Measurements from ENCODE around the gene ZDHHC14.

The ZDHHC14 gene

DNA sequence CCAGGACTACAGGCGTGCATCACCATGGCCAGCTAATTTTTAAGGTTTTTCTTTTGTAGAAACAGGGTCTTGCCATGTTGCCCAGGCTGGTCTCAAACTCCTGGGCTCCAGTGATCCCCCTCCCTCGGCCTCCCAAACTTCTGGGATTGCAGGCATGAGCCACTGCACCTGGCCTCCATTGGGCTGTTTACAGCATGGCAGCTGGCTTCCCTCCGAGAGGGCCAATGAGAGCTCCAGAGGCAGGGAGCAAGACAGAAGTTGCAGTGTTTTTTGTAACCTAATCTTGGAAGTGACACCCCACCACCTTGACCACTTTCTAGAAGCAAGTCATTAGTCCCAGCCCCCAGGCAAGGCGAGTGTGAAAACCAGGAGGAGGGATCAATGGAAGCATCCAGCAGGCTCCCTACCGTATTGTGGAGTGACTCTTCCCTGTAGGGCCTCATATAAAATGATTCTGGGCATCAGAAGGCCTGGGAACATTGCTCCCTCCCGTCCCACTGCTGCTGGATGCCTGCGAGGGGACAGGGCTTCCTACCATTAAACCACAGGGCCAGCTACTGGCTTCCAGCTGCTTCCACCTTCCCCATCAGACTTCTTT, 144.4 kb downstream of the ZDHHC14 start:
- Histone ChIP-seq H3K4me3 (no peak overlapping the region), H3K36me3 (replicated peaks) (no peaks in the 10 kb centered on the region), H3K27me3 (ENCODE audit: low read depth) (no peaks in the 10 kb centered on the region), H3K9me3 (no peaks in the 10 kb centered on the region), H3K4me1 (no peaks in the 10 kb centered on the region; the same call in 1 of the 2 replicates)
- no peak for DNase-seq (ENCODE audit: low spot score in 2 of 2)
- in situ Hi-C loops (cut with MboI; ENCODE audit: low sequenced_read_pairs), result no loop called here

DNA sequence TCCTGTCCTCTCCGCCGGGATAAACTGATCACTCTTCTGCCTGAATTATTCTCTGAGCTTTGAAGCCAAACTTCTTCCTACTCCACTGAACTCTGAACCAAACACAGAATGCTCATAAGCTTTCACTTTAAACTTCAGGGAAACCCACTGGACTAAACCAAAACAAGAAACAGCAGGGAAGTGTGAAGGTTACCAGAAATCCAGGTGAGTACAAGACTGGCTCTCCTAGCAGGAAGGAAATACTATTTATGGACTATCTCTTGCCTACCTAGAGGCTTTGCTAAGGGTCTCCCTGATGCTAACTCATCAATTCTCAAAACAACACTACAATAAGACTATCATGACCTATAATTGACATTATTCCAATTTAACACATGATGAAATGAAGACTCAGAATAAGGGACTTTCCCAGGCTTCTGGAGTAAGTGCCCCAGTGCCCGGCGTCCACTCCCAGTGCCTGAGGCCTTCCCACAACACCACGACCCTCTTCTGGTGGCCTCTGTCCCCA, 145.0 kb downstream of the ZDHHC14 start:
- Histone ChIP-seq H3K4me3 (no peak overlapping the region), H3K27me3 (ENCODE audit: low read depth) (no peaks in the 10 kb centered on the region), H3K36me3 (replicated peaks) (no peaks in the 10 kb centered on the region), H3K4me1 (no peaks in the 10 kb centered on the region; the same call in 1 of the 2 replicates), H3K9me3 (no peaks in the 10 kb centered on the region)
- in situ Hi-C loops (cut with MboI; ENCODE audit: low sequenced_read_pairs), result no loop called here
- DNase-seq (ENCODE audit: low spot score in 2 of 2), result no peak

GRCh38 chr6:157527471-157527907, 146.5 kb downstream of the ZDHHC14 start:
- Histone ChIP-seq H3K27me3 (ENCODE audit: low read depth) (no peaks in the 10 kb centered on the region), H3K4me3 (no peak overlapping the region), H3K36me3 (replicated peaks) (no peaks in the 10 kb centered on the region), H3K4me1 (no peaks in the 10 kb centered on the region; the same call in 1 of the 2 replicates), H3K9me3 (no peaks in the 10 kb centered on the region)
- no peak for DNase-seq (ENCODE audit: low spot score in 2 of 2)
- in situ Hi-C loops (cut with MboI; ENCODE audit: low sequenced_read_pairs), result no loop called here

DNA sequence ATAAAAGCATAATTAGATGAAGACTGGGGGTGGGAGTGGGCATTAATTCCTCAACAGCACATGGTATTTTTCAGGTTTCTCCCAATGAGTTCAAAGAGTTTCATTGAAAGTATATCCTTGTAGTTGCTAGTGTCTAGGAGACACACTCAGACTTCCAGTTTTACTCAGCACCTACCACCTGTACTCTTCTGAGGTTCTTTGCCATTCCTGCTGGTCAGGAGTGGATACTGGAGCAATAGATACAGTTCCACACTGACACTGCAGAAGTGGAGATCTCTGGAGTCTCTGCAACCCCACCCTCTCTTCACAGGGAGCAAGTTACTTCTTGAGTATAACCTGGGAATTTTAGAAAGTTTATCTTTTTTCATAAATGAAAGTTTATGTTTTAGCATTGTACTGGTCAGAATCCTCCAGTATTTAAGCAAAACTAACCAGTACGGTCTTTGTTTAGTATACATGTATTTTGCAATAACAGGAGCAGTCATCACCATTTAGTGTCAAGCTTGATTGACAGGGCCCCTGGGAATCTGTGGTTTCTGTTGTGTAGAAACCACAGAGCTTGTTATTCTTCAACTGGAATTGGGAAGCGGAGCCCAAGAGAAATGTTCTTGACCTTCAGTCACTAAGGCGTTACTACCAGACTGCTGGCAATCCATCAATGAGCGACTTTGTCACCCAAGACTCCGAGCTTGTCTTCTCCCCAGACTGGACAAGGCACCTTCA, 148.1 kb downstream of the ZDHHC14 start:
- H3K27me3 ChIP-seq (ENCODE audit: low read depth), result no peaks in the 10 kb centered on the region
- no peak overlapping the region for H3K4me3 ChIP-seq
- peak; percentile 11 to 40 for DNase-seq (ENCODE audit: low spot score in 2 of 2)
- in situ Hi-C loops (cut with MboI; ENCODE audit: low sequenced_read_pairs), result no loop called here
- H3K4me1 ChIP-seq, result no peaks in the 10 kb centered on the region; the same call in 1 of the 2 replicates
- H3K36me3 ChIP-seq (replicated peaks), result no peaks in the 10 kb centered on the region
- H3K9me3 ChIP-seq, result no peaks in the 10 kb centered on the region

- no peaks in the 10 kb centered on the region for H3K9me3 ChIP-seq
- H3K4me1 ChIP-seq, result no peaks in the 10 kb centered on the region; the same call in 1 of the 2 replicates
- in situ Hi-C loops (cut with MboI; ENCODE audit: low sequenced_read_pairs), result no loop called here
- no peak overlapping the region for H3K4me3 ChIP-seq
- no peak for DNase-seq (ENCODE audit: low spot score in 2 of 2)
- no peaks in the 10 kb centered on the region for H3K27me3 ChIP-seq (ENCODE audit: low read depth)
- H3K36me3 ChIP-seq (replicated peaks), result no peaks in the 10 kb centered on the region
These were observed 148.7 kb downstream of the ZDHHC14 start for GRCh38 chr6:157529654-157530039.

- Histone ChIP-seq H3K27me3 (ENCODE audit: low read depth) (no peaks in the 10 kb centered on the region), H3K4me3 (no peak overlapping the region), H3K36me3 (replicated peaks) (no peaks in the 10 kb centered on the region), H3K9me3 (no peaks in the 10 kb centered on the region), H3K4me1 (no peaks in the 10 kb centered on the region; the same call in 1 of the 2 replicates)
- in situ Hi-C loops (cut with MboI; ENCODE audit: low sequenced_read_pairs), result no loop called here
- no peak for DNase-seq (ENCODE audit: low spot score in 2 of 2)
These were observed 149.1 kb downstream of the ZDHHC14 start for GRCh38 chr6:157530126-157530525.

DNA sequence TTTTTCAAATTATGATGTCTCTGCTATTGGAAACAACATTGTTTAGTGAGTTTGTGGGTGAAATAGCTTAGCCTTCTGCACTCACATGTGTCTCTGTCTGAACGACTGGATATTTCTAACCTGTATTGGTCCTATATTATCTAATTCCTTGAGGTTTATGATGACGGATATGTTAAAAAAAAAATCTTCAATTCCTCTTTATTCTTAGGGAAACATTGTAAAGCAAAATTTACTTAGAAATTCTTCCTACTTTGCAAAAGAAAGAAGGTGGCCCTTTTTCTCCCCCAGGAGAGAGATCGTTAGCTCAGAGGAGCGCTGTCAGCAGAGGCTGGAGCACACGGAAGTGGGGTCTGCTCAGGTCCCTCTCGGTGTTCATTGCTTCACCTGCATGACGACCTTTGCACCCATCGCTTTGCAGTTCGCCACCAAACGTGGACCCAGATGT, 149.8 kb downstream of the ZDHHC14 start:
- Histone ChIP-seq H3K4me3 (no peak overlapping the region), H3K9me3 (no peaks in the 10 kb centered on the region), H3K36me3 (replicated peaks) (no peaks in the 10 kb centered on the region), H3K27me3 (ENCODE audit: low read depth) (no peaks in the 10 kb centered on the region), H3K4me1 (no peaks in the 10 kb centered on the region; the same call in 1 of the 2 replicates)
- no peak for DNase-seq (ENCODE audit: low spot score in 2 of 2)
- in situ Hi-C loops (cut with MboI; ENCODE audit: low sequenced_read_pairs), result no loop called here

DNA sequence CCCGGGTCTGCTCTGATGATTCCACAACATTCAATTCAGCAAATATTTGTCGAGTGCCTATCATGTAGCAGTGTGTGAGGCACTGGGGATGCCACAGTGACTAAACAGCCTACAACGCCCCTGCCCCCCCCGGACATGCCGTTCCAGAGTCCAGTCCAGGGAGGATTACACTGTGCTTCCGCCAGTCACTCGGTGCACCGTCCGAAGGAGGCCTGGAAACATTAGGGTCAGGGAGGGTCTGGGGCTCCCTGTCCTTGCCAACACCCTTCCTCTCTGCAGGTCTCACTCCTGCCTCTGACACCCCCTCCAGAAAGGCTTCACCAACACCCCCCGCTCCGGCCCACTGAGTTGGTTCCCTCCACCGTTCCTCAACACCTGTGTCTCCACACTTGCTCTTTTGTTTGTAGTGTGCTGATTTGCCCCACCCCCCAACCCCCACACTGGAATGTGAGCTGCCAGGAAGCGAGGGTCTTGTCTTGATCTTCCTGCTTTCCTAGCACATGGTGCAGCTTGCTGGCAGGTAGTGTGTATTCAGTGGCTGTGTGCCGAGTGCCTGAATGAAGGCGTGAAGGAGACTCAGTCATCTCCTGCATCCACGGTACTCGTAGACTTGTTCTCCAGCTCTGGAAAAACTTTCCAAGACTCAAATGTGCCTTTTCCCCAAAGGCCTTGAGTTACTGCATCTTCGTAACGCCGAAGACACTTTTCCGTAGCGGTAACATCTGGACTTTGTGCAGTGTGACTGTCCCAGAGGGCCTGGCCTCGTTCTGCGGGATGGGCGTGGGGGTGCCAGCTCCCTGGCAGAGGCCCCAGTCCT, 150.4 kb downstream of the ZDHHC14 start:
- Histone ChIP-seq H3K4me1 (no peaks in the 10 kb centered on the region; the same call in 1 of the 2 replicates), H3K9me3 (no peaks in the 10 kb centered on the region), H3K27me3 (ENCODE audit: low read depth) (no peaks in the 10 kb centered on the region), H3K4me3 (no peak overlapping the region), H3K36me3 (replicated peaks) (no peaks in the 10 kb centered on the region)
- DNase-seq (ENCODE audit: low spot score in 2 of 2), result no peak
- in situ Hi-C loops (cut with MboI; ENCODE audit: low sequenced_read_pairs), result no loop called here

GRCh38 chr6:157531986-157532365, 151.0 kb downstream of the ZDHHC14 start:
- DNase-seq (ENCODE audit: low spot score in 2 of 2), result no peak
- Histone ChIP-seq H3K27me3 (ENCODE audit: low read depth) (no peaks in the 10 kb centered on the region), H3K9me3 (no peaks in the 10 kb centered on the region), H3K4me3 (no peak overlapping the region), H3K4me1 (no peaks in the 10 kb centered on the region; the same call in 1 of the 2 replicates), H3K36me3 (replicated peaks) (no peaks in the 10 kb centered on the region)
- in situ Hi-C loops (cut with MboI; ENCODE audit: low sequenced_read_pairs), result no loop called here

- Histone ChIP-seq H3K4me1 (no peaks in the 10 kb centered on the region; the same call in 1 of the 2 replicates), H3K36me3 (replicated peaks) (no peaks in the 10 kb centered on the region), H3K27me3 (ENCODE audit: low read depth) (no peaks in the 10 kb centered on the region), H3K9me3 (no peaks in the 10 kb centered on the region), H3K4me3 (no peak overlapping the region)
- DNase-seq (ENCODE audit: low spot score in 2 of 2), result no peak
- in situ Hi-C loops (cut with MboI; ENCODE audit: low sequenced_read_pairs), result no loop called here
These were observed 152.3 kb downstream of the ZDHHC14 start for GRCh38 chr6:157533048-157533871.

GRCh38 chr6:157534134-157534871, 153.3 kb downstream of the ZDHHC14 start:
- no peak overlapping the region for H3K4me3 ChIP-seq
- DNase-seq (ENCODE audit: low spot score in 2 of 2), result no peak
- H3K36me3 ChIP-seq (replicated peaks), result no peaks in the 10 kb centered on the region
- no peaks in the 10 kb centered on the region for H3K9me3 ChIP-seq
- no peaks in the 10 kb centered on the region; the same call in 1 of the 2 replicates for H3K4me1 ChIP-seq
- H3K27me3 ChIP-seq (ENCODE audit: low read depth), result no peaks in the 10 kb centered on the region
- in situ Hi-C loops (cut with MboI; ENCODE audit: low sequenced_read_pairs), result no loop called here

GRCh38 chr6:157534977-157535339, 154.0 kb downstream of the ZDHHC14 start:
- Histone ChIP-seq H3K27me3 (ENCODE audit: low read depth) (no peaks in the 10 kb centered on the region), H3K4me1 (no peaks in the 10 kb centered on the region), H3K36me3 (replicated peaks) (no peaks in the 10 kb centered on the region), H3K4me3 (no peak overlapping the region), H3K9me3 (no peaks in the 10 kb centered on the region)
- in situ Hi-C loops (cut with MboI; ENCODE audit: low sequenced_read_pairs), result no loop called here
- DNase-seq (ENCODE audit: low spot score in 2 of 2), result no peak

All from HAP-1 (cell line).